Activated CD4-positive, alpha-beta T cell treated with anti-CD3 and anti-CD28 coated beads for 36 hours (primary cell): Measurements from ENCODE around the gene ATP8A2. TPM values are rescaled to one million over a fixed set of nuclear protein-coding genes. Genes with fewer than 3 reads are reported as not detected.
A peak's percentile ranks its signal among the peaks of the same experiment; 100 is the strongest.

Source experiments
- ATAC-seq: fragments of 200-7000 bp; cut with Tn5 transposase; one replicate; pipeline ENCODE4 v1.10.0; 2021; ENCODE audit warnings: mild to moderate bottlenecking, moderate library complexity
- CTCF ChIA-PET: fragments of 350-600 bp; sonication (Branson Sonifier 250); formaldehyde crosslinking; loops from one replicate; lab custom pipeline; 2021; ENCODE audit warnings: antibody characterized with exemption; lab: Charles Lee
- POLR2A ChIA-PET: fragments of 350-600 bp; sonication (Branson Sonifier 250); formaldehyde crosslinking; loops from one replicate; lab custom pipeline; 2021; ENCODE audit warnings: antibody characterized with exemption, inconsistent platforms; lab: Charles Lee
- DNase-seq: peaks from one replicate; pipeline ENCODE4 v3.0.0-alpha.2; 2020
- H3K27ac Mint-ChIP-seq: one replicate; pipeline ENCODE4 v1.8.0; 2021; ENCODE audit warnings: mixed read lengths
- H3K27me3 Mint-ChIP-seq: one replicate; pipeline ENCODE4 v1.8.0; 2021; ENCODE audit warnings: mixed read lengths
- H3K36me3 Mint-ChIP-seq: one replicate; pipeline ENCODE4 v1.8.0; 2021; ENCODE audit warnings: low read depth, mixed read lengths
- H3K4me1 Mint-ChIP-seq: one replicate; pipeline ENCODE4 v1.8.0; 2021; ENCODE audit warnings: mixed read lengths
- H3K4me3 Mint-ChIP-seq: one replicate; pipeline ENCODE4 v1.8.0; 2021; ENCODE audit warnings: mild to moderate bottlenecking, moderate library complexity, mixed read lengths
- H3K9me3 Mint-ChIP-seq: one replicate; pipeline ENCODE4 v1.8.0; 2021; ENCODE audit warnings: low read depth, mixed read lengths
- intact Hi-C, 2 experiments: fragments of 100-400 bp; cut with DNase I in 1 of 2; cut with micrococcal nuclease in 1 of 2; formaldehyde crosslinking; loops; one replicate each; pipeline versions ENCODE4 v1.14.2 to v1.15.1; 2022 to 2024; cut with DNase I, micrococcal nuclease
- total RNA-seq, 2 experiments: library from RNA; stranded (reverse); gene quantifications; one replicate each; pipeline ENCODE4 v1.2.3, GENCODE V29; 2021

The ATP8A2 gene
- total RNA-seq = under 1 TPM; 0.30 to 0.39 TPM

- DNase-seq = no peak
- Mint-ChIP-seq H3K36me3 (no peaks in the 10 kb centered on the region), H3K27me3 (peaks cover 62% of the 10 kb centered on the region), H3K4me3 (peak within 1 kb of the TSS; percentile 56), H3K27ac (peak within 1 kb of the TSS; percentile 47), H3K4me1 (peaks cover 6% of the 10 kb centered on the region), H3K9me3 (no peaks in the 10 kb centered on the region)
- ChIA-PET POLR2A (no interaction called here), CTCF (no interaction called here)
- intact Hi-C loops = loop anchor here in 1 of 2 experiments (2.0 to 10.0 kb wide), 2 partner anchors 287 to 377 kb away; no protein-coding TSS in a partner anchor
- ATAC-seq = peak; percentile 19
Observed at GRCh38 chr13:25371875-25372283, at the start of gene ATP8A2. TSS of gene ATP8A2 (plus strand) at chr13:25371974. CDS start at chr13:25372213, 239 bp downstream.

- H3K4me1 Mint-ChIP-seq = no peaks in the 10 kb centered on the region
- peaks cover 32% of the 10 kb centered on the region for H3K36me3 Mint-ChIP-seq
- peak overlapping the region; percentile 0 for H3K27ac Mint-ChIP-seq
- intact Hi-C loops = loop anchor here in 1 of 2 experiments (2.0 kb wide), 1 partner anchor 15 kb away; no protein-coding TSS in a partner anchor
- ATAC-seq (no peak), DNase-seq (no peak)
- H3K27me3 Mint-ChIP-seq = no peaks in the 10 kb centered on the region
- ChIA-PET POLR2A (no interaction called here), CTCF (interaction anchor here (0.9 to 1.5 kb wide), 2 partner anchors 13 to 90 kb away, joined by 3 read pairs; no protein-coding TSS in a partner anchor)
- H3K9me3 Mint-ChIP-seq = no peaks in the 10 kb centered on the region
- H3K4me3 Mint-ChIP-seq = no peak overlapping the region
Observed at GRCh38 chr13:25324100-25324499, 47.7 kb upstream of the ATP8A2 start.

GRCh38 chr13:25329706-25330105, 42.1 kb upstream of the ATP8A2 start:
- H3K27me3 Mint-ChIP-seq = no peaks in the 10 kb centered on the region
- H3K36me3 Mint-ChIP-seq = peaks cover 52% of the 10 kb centered on the region
- ChIA-PET CTCF (interaction anchor here (0.8 kb wide), 1 partner anchor 96 kb away, joined by 3 read pairs; no protein-coding TSS in a partner anchor), POLR2A (no interaction called here)
- no peak overlapping the region for H3K27ac Mint-ChIP-seq
- no peak for DNase-seq
- no peaks in the 10 kb centered on the region for H3K9me3 Mint-ChIP-seq
- H3K4me1 Mint-ChIP-seq = no peaks in the 10 kb centered on the region
- ATAC-seq = no peak
- H3K4me3 Mint-ChIP-seq = no peak overlapping the region
- intact Hi-C loops = no loop called here

- ChIA-PET POLR2A (interaction anchor here (0.6 kb wide), 1 partner anchor 385 kb away, joined by 3 read pairs; no protein-coding TSS in a partner anchor), CTCF (interaction anchor here (0.8 kb wide), 1 partner anchor 97 kb away, joined by 3 read pairs; no protein-coding TSS in a partner anchor)
- Mint-ChIP-seq H3K27ac (no peak overlapping the region), H3K36me3 (peaks cover 50% of the 10 kb centered on the region), H3K4me1 (no peaks in the 10 kb centered on the region), H3K27me3 (no peaks in the 10 kb centered on the region), H3K4me3 (no peak overlapping the region), H3K9me3 (no peaks in the 10 kb centered on the region)
- no peak for DNase-seq
- intact Hi-C loops = no loop called here
- no peak for ATAC-seq
Observed at GRCh38 chr13:25330541-25330940, 41.2 kb upstream of the ATP8A2 start.

GRCh38 chr13:25335856-25336255, 35.9 kb upstream of the ATP8A2 start:
- no peak overlapping the region for H3K27ac Mint-ChIP-seq
- no peaks in the 10 kb centered on the region for H3K4me1 Mint-ChIP-seq
- H3K36me3 Mint-ChIP-seq = peaks cover 40% of the 10 kb centered on the region
- intact Hi-C loops = no loop called here
- DNase-seq (no peak), ATAC-seq (no peak)
- no peaks in the 10 kb centered on the region for H3K27me3 Mint-ChIP-seq
- no peak overlapping the region for H3K4me3 Mint-ChIP-seq
- CTCF ChIA-PET = no interaction called here
- no peaks in the 10 kb centered on the region for H3K9me3 Mint-ChIP-seq
- POLR2A ChIA-PET = no interaction called here

- no peaks in the 10 kb centered on the region for H3K9me3 Mint-ChIP-seq
- ChIA-PET POLR2A (no interaction called here), CTCF (interaction anchor here (1.1 kb wide), 1 partner anchor 37 kb away, joined by 4 read pairs; no protein-coding TSS in a partner anchor)
- H3K36me3 Mint-ChIP-seq = peaks cover 15% of the 10 kb centered on the region
- ATAC-seq (no peak), DNase-seq (no peak)
- H3K27me3 Mint-ChIP-seq = no peaks in the 10 kb centered on the region
- no peaks in the 10 kb centered on the region for H3K4me1 Mint-ChIP-seq
- intact Hi-C loops = no loop called here
- H3K27ac Mint-ChIP-seq = no peak overlapping the region
- H3K4me3 Mint-ChIP-seq = no peak overlapping the region
Observed at GRCh38 chr13:25345576-25345975, 26.2 kb upstream of the ATP8A2 start.

- H3K27me3 Mint-ChIP-seq = no peaks in the 10 kb centered on the region
- H3K4me3 Mint-ChIP-seq = no peak overlapping the region
- H3K36me3 Mint-ChIP-seq = peaks cover 12% of the 10 kb centered on the region
- ChIA-PET CTCF (interaction anchor here (0.6 to 1.0 kb wide), 2 partner anchors 11 to 162 kb away, joined by 3 read pairs; no protein-coding TSS in a partner anchor), POLR2A (no interaction called here)
- no peak overlapping the region for H3K27ac Mint-ChIP-seq
- ATAC-seq (no peak), DNase-seq (no peak)
- no peaks in the 10 kb centered on the region for H3K4me1 Mint-ChIP-seq
- H3K9me3 Mint-ChIP-seq = no peaks in the 10 kb centered on the region
- intact Hi-C loops = no loop called here
Observed at GRCh38 chr13:25347151-25347550, 24.6 kb upstream of the ATP8A2 start.

GRCh38 chr13:25351404-25351803, 20.4 kb upstream of the ATP8A2 start:
- Mint-ChIP-seq H3K27me3 (peaks cover 15% of the 10 kb centered on the region), H3K36me3 (peaks cover 4% of the 10 kb centered on the region), H3K4me3 (no peak overlapping the region), H3K9me3 (no peaks in the 10 kb centered on the region), H3K4me1 (no peaks in the 10 kb centered on the region), H3K27ac (no peak overlapping the region)
- ChIA-PET CTCF (no interaction called here), POLR2A (no interaction called here)
- intact Hi-C loops = no loop called here
- no peak for DNase-seq
- no peak for ATAC-seq

- Mint-ChIP-seq H3K27ac (no peak overlapping the region), H3K36me3 (peaks cover 4% of the 10 kb centered on the region), H3K27me3 (peaks cover 17% of the 10 kb centered on the region), H3K9me3 (no peaks in the 10 kb centered on the region), H3K4me3 (no peak overlapping the region), H3K4me1 (no peaks in the 10 kb centered on the region)
- intact Hi-C loops = no loop called here
- ChIA-PET CTCF (no interaction called here), POLR2A (no interaction called here)
- ATAC-seq = no peak
- no peak for DNase-seq
Observed at GRCh38 chr13:25352230-25352629, 19.5 kb upstream of the ATP8A2 start.

GRCh38 chr13:25352806-25353205, 19.0 kb upstream of the ATP8A2 start:
- no peaks in the 10 kb centered on the region for H3K9me3 Mint-ChIP-seq
- intact Hi-C loops = no loop called here

GRCh38 chr13:25353344-25353743, 18.4 kb upstream of the ATP8A2 start:
- DNase-seq (no peak), ATAC-seq (no peak)
- Mint-ChIP-seq H3K27me3 (peaks cover 22% of the 10 kb centered on the region), H3K4me1 (no peaks in the 10 kb centered on the region), H3K4me3 (no peak overlapping the region), H3K27ac (no peak overlapping the region), H3K36me3 (peaks cover 4% of the 10 kb centered on the region), H3K9me3 (peaks cover 2% of the 10 kb centered on the region)
- ChIA-PET POLR2A (no interaction called here), CTCF (no interaction called here)
- intact Hi-C loops = no loop called here

More at GRCh38 chr13:25352806-25353205, 19.0 kb upstream of the ATP8A2 start:
- Mint-ChIP-seq H3K36me3 (peaks cover 4% of the 10 kb centered on the region), H3K4me3 (no peak overlapping the region), H3K27ac (no peak overlapping the region), H3K27me3 (peaks cover 17% of the 10 kb centered on the region), H3K4me1 (no peaks in the 10 kb centered on the region)
- POLR2A ChIA-PET = no interaction called here
- ATAC-seq = no peak
- DNase-seq = no peak
- CTCF ChIA-PET = no interaction called here

GRCh38 chr13:25354377-25354776, 17.4 kb upstream of the ATP8A2 start:
- Mint-ChIP-seq H3K4me3 (no peak overlapping the region), H3K9me3 (peaks cover 6% of the 10 kb centered on the region), H3K4me1 (no peaks in the 10 kb centered on the region), H3K27me3 (peaks cover 22% of the 10 kb centered on the region), H3K36me3 (peaks cover 4% of the 10 kb centered on the region), H3K27ac (no peak overlapping the region)
- no peak for DNase-seq
- ChIA-PET CTCF (no interaction called here), POLR2A (no interaction called here)
- intact Hi-C loops = no loop called here
- no peak for ATAC-seq
